Testis (tissue), 2 donors: ENCODE measurements around the gene KLHL1.

Experiments used
- CTCF ChIP-seq, 3 experiments: fragments of 450-650 bp in 2 of 3; fragments of 200-600 bp in 1 of 3; sonication (generic) in 1 of 3; IDR thresholded peaks; one replicate each; pipeline ENCODE4 v1.5.1; 2016 to 2019; ENCODE audit warnings: antibody characterized with exemption in 3 of 3, mild to moderate bottlenecking in 2 of 3, moderate library complexity in 1 of 3
- POLR2A ChIP-seq: fragments of 450-650 bp; IDR thresholded peaks from one replicate; pipeline ENCODE4 v1.6.1; 2017; ENCODE audit warnings: antibody characterized with exemption, mild to moderate bottlenecking, moderate library complexity

GRCh38 chr13:69690999-69691398, 417.3 kb downstream of the KLHL1 start:
- TF ChIP-seq CTCF (IDR thresholded peaks at IDR 0.05) (no peak), POLR2A (no peak)
